ENCODE measurements around the gene ATP11A. TPM values are rescaled to one million over a fixed set of nuclear protein-coding genes. Genes with fewer than 3 reads are reported as not detected.
"Not testable (repeated sequence)": the region's sequence is repeated elsewhere in the genome, so short reads cannot be mapped to it uniquely, and the experiment has no call there.

Gene ATP11A
- total and polyA plus RNA-seq, 8 donors = 9.3 to 51.0 (median 30.5) TPM

GRCh38 chr13:112704308-112705145 lies 14.7 kb downstream of the ATP11A start:
- ATAC-seq = no peak
- no peak for DNase-seq

GRCh38 chr13:112705286-112705685 lies 15.4 kb downstream of the ATP11A start:
- Histone ChIP-seq H3K27ac (no peak overlapping the region), H3K9me3 (no peaks in the 10 kb centered on the region), H3K4me1 (no peaks in the 10 kb centered on the region), H3K4me3 (no peak overlapping the region), H3K36me3 (no peaks in the 10 kb centered on the region), H3K27me3 (no peaks in the 10 kb centered on the region)
- DNase-seq (no peak), FAIRE-seq (no peak), ATAC-seq (no peak)
- intact Hi-C loops (cut with DNase I) = no loop called here
- TF ChIP-seq CTCF (IDR thresholded peaks at IDR 0.05) = no peak
- WGBS, 2 donors = 90 to 94% methylated on average over 17 of the region's 17 CpGs

More at GRCh38 chr13:112704308-112705145, 14.7 kb downstream of the ATP11A start:
- Histone ChIP-seq H3K27me3 (no peaks in the 10 kb centered on the region), H3K9me3 (no peaks in the 10 kb centered on the region), H3K4me3 (no peak overlapping the region), H3K4me1 (no peaks in the 10 kb centered on the region), H3K36me3 (no peaks in the 10 kb centered on the region), H3K27ac (no peak overlapping the region)
- no peak for TF ChIP-seq CTCF (IDR thresholded peaks at IDR 0.05)
- intact Hi-C loops (cut with DNase I) = no loop called here
- FAIRE-seq = no peak
- WGBS, 2 donors = 58 to 69% methylated on average over 17 of the region's 17 CpGs

GRCh38 chr13:112706171-112706570 lies 16.3 kb downstream of the ATP11A start:
- intact Hi-C loops (cut with DNase I) = no loop called here
- TF ChIP-seq CTCF (IDR thresholded peaks at IDR 0.05) = no peak
- Histone ChIP-seq H3K4me3 (no peak overlapping the region), H3K4me1 (peaks cover 0 to 2% (median 2%) of the 10 kb centered on the region in 3 donors), H3K27me3 (no peaks in the 10 kb centered on the region), H3K36me3 (no peaks in the 10 kb centered on the region), H3K27ac (no peak overlapping the region), H3K9me3 (no peaks in the 10 kb centered on the region)
- no peak for FAIRE-seq
- no peak for DNase-seq
- no peak for ATAC-seq
- WGBS, 2 donors = 91 to 98% methylated on average over 4 of the region's 4 CpGs

- Histone ChIP-seq H3K9me3 (no peaks in the 10 kb centered on the region), H3K27me3 (no peaks in the 10 kb centered on the region), H3K4me3 (no peak overlapping the region), H3K27ac (no peak overlapping the region), H3K4me1 (peaks cover 7 to 12% (median 9%) of the 10 kb centered on the region in 3 donors), H3K36me3 (no peaks in the 10 kb centered on the region)
- intact Hi-C loops (cut with DNase I) = no loop called here
- DNase-seq (no peak), FAIRE-seq (no peak), ATAC-seq (no peak)
- 73 to 77% methylated on average over 11 of the region's 11 CpGs for WGBS, 2 donors
- TF ChIP-seq CTCF (IDR thresholded peaks at IDR 0.05) = no peak
Observed at GRCh38 chr13:112708560-112709240, 18.9 kb downstream of the ATP11A start.

GRCh38 chr13:112709316-112709715 lies 19.5 kb downstream of the ATP11A start:
- H3K4me3 ChIP-seq; DNase-seq; H3K9me3 ChIP-seq; ATAC-seq; H3K27me3 ChIP-seq; FAIRE-seq; H3K36me3 ChIP-seq; intact Hi-C loops (cut with DNase I); H3K27ac ChIP-seq: not testable (repeated sequence)
- H3K4me1 ChIP-seq = peaks cover 7 to 12% (median 9%) of the 10 kb centered on the region in 3 donors
- WGBS, 2 donors = 92 to 98% methylated on average over 3 of the region's 3 CpGs

All from pancreas (tissue), 10 donors.